Activated CD4-positive, alpha-beta memory T cell treated with anti-CD3 and anti-CD28 coated beads, Interleukin-2, amount 10 ng/mL, durations not matched to agents 7 days and 5 days (primary cell): Measurements from ENCODE around the gene ZDHHC19. TPM values are rescaled to one million over a fixed set of nuclear protein-coding genes. Genes with fewer than 3 reads are reported as not detected.
A peak's percentile ranks its signal among the peaks of the same experiment; 100 is the strongest.
"Not testable (repeated sequence)": the region's sequence is repeated elsewhere in the genome, so short reads cannot be mapped to it uniquely, and the experiment has no call there.

Experiments
- CTCF ChIA-PET: fragments of 350-600 bp; sonication (Branson Sonifier 250); formaldehyde crosslinking; loops from one replicate; lab custom pipeline; 2021; ENCODE audit warnings: antibody characterized with exemption, inconsistent platforms; lab: Charles Lee
- POLR2A ChIA-PET: fragments of 350-600 bp; sonication (Branson Sonifier 250); formaldehyde crosslinking; loops from one replicate; lab custom pipeline; 2021; ENCODE audit warnings: antibody characterized with exemption; lab: Charles Lee
- DNase-seq: peaks from one replicate; pipeline ENCODE4 v3.0.0-alpha.2; 2020
- H3K27ac Mint-ChIP-seq: one replicate; pipeline ENCODE4 v1.8.0; 2021; ENCODE audit warnings: mild to moderate bottlenecking, mixed read lengths
- H3K27me3 Mint-ChIP-seq: one replicate; pipeline ENCODE4 v1.8.0; 2021; ENCODE audit warnings: mixed read lengths
- H3K36me3 Mint-ChIP-seq: one replicate; pipeline ENCODE4 v1.8.0; 2021; ENCODE audit warnings: low read depth, mixed read lengths
- H3K4me1 Mint-ChIP-seq: one replicate; pipeline ENCODE4 v1.8.0; 2021; ENCODE audit warnings: mixed read lengths
- H3K4me3 Mint-ChIP-seq: one replicate; pipeline ENCODE4 v1.8.0; 2021; ENCODE audit warnings: mild to moderate bottlenecking, mixed read lengths
- H3K9me3 Mint-ChIP-seq: one replicate; pipeline ENCODE4 v1.8.0; 2021; ENCODE audit warnings: mixed read lengths
- total RNA-seq, 2 experiments: library from RNA; stranded (reverse); gene quantifications; one replicate each; pipeline ENCODE4 v1.2.3, GENCODE V29; 2021

ZDHHC19 gene
- total RNA-seq, 2 experiments from 2014 or later: 0.63 TPM; not detected in 1

GRCh38 chr3:196178993-196179379 lies 32.2 kb downstream of the ZDHHC19 start:
- Mint-ChIP-seq H3K27me3 (no peaks in the 10 kb centered on the region), H3K36me3 (peaks cover 4% of the 10 kb centered on the region), H3K4me3 (peak overlapping the region; percentile 38), H3K4me1 (peaks cover 61% of the 10 kb centered on the region), H3K27ac (peak overlapping the region; percentile 100), H3K9me3 (no peaks in the 10 kb centered on the region)
- ChIA-PET CTCF (interaction anchor here (1.0 to 2.6 kb wide), 10 partner anchors 14 to 106 kb away, joined by 3 to 12 read pairs (median 6); no protein-coding TSS in a partner anchor), POLR2A (interaction anchor here (0.9 to 11.2 kb wide), 12 partner anchors 8 to 350 kb away, joined by 3 to 237 read pairs (median 8); no protein-coding TSS in a partner anchor)
- no peak for DNase-seq

- peak overlapping the region; percentile 87 for H3K27ac Mint-ChIP-seq
These were observed 33.2 kb downstream of the ZDHHC19 start for GRCh38 chr3:196177967-196178366.

GRCh38 chr3:196177567-196177966 lies 33.6 kb downstream of the ZDHHC19 start:
- Mint-ChIP-seq H3K4me3 (no peak overlapping the region), H3K4me1 (peaks cover 47% of the 10 kb centered on the region), H3K36me3 (peaks cover 4% of the 10 kb centered on the region), H3K27ac (peak overlapping the region; percentile 87), H3K27me3 (no peaks in the 10 kb centered on the region), H3K9me3 (no peaks in the 10 kb centered on the region)
- POLR2A ChIA-PET: no interaction called here
- no peak for DNase-seq
- CTCF ChIA-PET: no interaction called here

More at GRCh38 chr3:196177967-196178366, 33.2 kb downstream of the ZDHHC19 start:
- Mint-ChIP-seq H3K4me1 (peaks cover 51% of the 10 kb centered on the region), H3K27me3 (no peaks in the 10 kb centered on the region), H3K4me3 (no peak overlapping the region), H3K9me3 (no peaks in the 10 kb centered on the region), H3K36me3 (peaks cover 4% of the 10 kb centered on the region)
- DNase-seq: no peak
- ChIA-PET POLR2A (interaction anchor here (6.2 to 11.2 kb wide), 2 partner anchors 15 to 103 kb away, joined by 71 to 237 read pairs; no protein-coding TSS in a partner anchor), CTCF (interaction anchor here (2.6 kb wide), 1 partner anchor 18 kb away, joined by 10 read pairs; no protein-coding TSS in a partner anchor)

- Mint-ChIP-seq H3K27me3 (no peaks in the 10 kb centered on the region), H3K4me1 (peaks cover 30% of the 10 kb centered on the region), H3K4me3 (no peak overlapping the region), H3K36me3 (peaks cover 4% of the 10 kb centered on the region), H3K27ac (no peak overlapping the region), H3K9me3 (no peaks in the 10 kb centered on the region)
- DNase-seq: no peak
- ChIA-PET POLR2A (no interaction called here), CTCF (no interaction called here)
These were observed 35.5 kb downstream of the ZDHHC19 start for GRCh38 chr3:196175722-196176121.

- Mint-ChIP-seq H3K4me3 (no peak overlapping the region), H3K4me1 (peaks cover 25% of the 10 kb centered on the region), H3K36me3 (peaks cover 4% of the 10 kb centered on the region), H3K9me3 (no peaks in the 10 kb centered on the region), H3K27ac (no peak overlapping the region), H3K27me3 (no peaks in the 10 kb centered on the region)
- CTCF ChIA-PET: interaction anchor here (0.5 to 0.6 kb wide), 2 partner anchors 9 to 102 kb away, joined by 3 to 4 read pairs; no protein-coding TSS in a partner anchor
- DNase-seq: no peak
- POLR2A ChIA-PET: no interaction called here
These were observed 36.0 kb downstream of the ZDHHC19 start for GRCh38 chr3:196175116-196175625.

GRCh38 chr3:196174652-196175051 lies 36.5 kb downstream of the ZDHHC19 start:
- no peak overlapping the region for H3K27ac Mint-ChIP-seq
- no peak for DNase-seq
- no peak overlapping the region for H3K4me3 Mint-ChIP-seq
- CTCF ChIA-PET: interaction anchor here (0.5 kb wide), 1 partner anchor 8 kb away, joined by 4 read pairs; no protein-coding TSS in a partner anchor
- POLR2A ChIA-PET: no interaction called here
- no peaks in the 10 kb centered on the region for H3K27me3 Mint-ChIP-seq
- peaks cover 20% of the 10 kb centered on the region for H3K4me1 Mint-ChIP-seq
- peaks cover 4% of the 10 kb centered on the region for H3K36me3 Mint-ChIP-seq
- H3K9me3 Mint-ChIP-seq: no peaks in the 10 kb centered on the region

GRCh38 chr3:196170296-196170695 lies 40.9 kb downstream of the ZDHHC19 start:
- H3K27me3 Mint-ChIP-seq, CTCF ChIA-PET, H3K4me1 Mint-ChIP-seq, H3K4me3 Mint-ChIP-seq, H3K27ac Mint-ChIP-seq, DNase-seq, H3K9me3 Mint-ChIP-seq, H3K36me3 Mint-ChIP-seq: not testable (repeated sequence)
- POLR2A ChIA-PET: interaction anchor here (0.6 to 1.4 kb wide), 2 partner anchors 9 to 318 kb away, joined by 3 to 8 read pairs; no protein-coding TSS in a partner anchor

- POLR2A ChIA-PET: interaction anchor here (1.4 kb wide), 1 partner anchor 10 kb away, joined by 8 read pairs; no protein-coding TSS in a partner anchor
- Mint-ChIP-seq H3K36me3 (no peaks in the 10 kb centered on the region), H3K4me3 (no peak overlapping the region), H3K27me3 (no peaks in the 10 kb centered on the region), H3K27ac (no peak overlapping the region), H3K4me1 (peaks cover 7% of the 10 kb centered on the region), H3K9me3 (no peaks in the 10 kb centered on the region)
- DNase-seq: no peak
- CTCF ChIA-PET: no interaction called here
These were observed 41.4 kb downstream of the ZDHHC19 start for GRCh38 chr3:196169836-196170240.

GRCh38 chr3:196168808-196169391 lies 42.3 kb downstream of the ZDHHC19 start:
- H3K4me3 Mint-ChIP-seq: no peak overlapping the region
- CTCF ChIA-PET: no interaction called here
- POLR2A ChIA-PET: no interaction called here
- H3K27me3 Mint-ChIP-seq: no peaks in the 10 kb centered on the region
- H3K4me1 Mint-ChIP-seq: peaks cover 5% of the 10 kb centered on the region
- DNase-seq: no peak
- H3K9me3 Mint-ChIP-seq: no peaks in the 10 kb centered on the region
- no peaks in the 10 kb centered on the region for H3K36me3 Mint-ChIP-seq
- H3K27ac Mint-ChIP-seq: no peak overlapping the region

- Mint-ChIP-seq H3K27me3 (no peaks in the 10 kb centered on the region), H3K4me1 (peaks cover 12% of the 10 kb centered on the region), H3K4me3 (no peak overlapping the region), H3K27ac (no peak overlapping the region), H3K36me3 (no peaks in the 10 kb centered on the region), H3K9me3 (no peaks in the 10 kb centered on the region)
- ChIA-PET CTCF (interaction anchor here (0.7 to 1.0 kb wide), 3 partner anchors 8 to 252 kb away, joined by 3 to 5 read pairs (median 4); no protein-coding TSS in a partner anchor), POLR2A (interaction anchor here (1.5 kb wide), 1 partner anchor 46 kb away, joined by 3 read pairs; no protein-coding TSS in a partner anchor)
- DNase-seq: no peak
These were observed 44.5 kb downstream of the ZDHHC19 start for GRCh38 chr3:196166741-196167140.

GRCh38 chr3:196165850-196166249 lies 45.4 kb downstream of the ZDHHC19 start:
- Mint-ChIP-seq H3K4me3 (no peak overlapping the region), H3K9me3 (no peaks in the 10 kb centered on the region), H3K27me3 (no peaks in the 10 kb centered on the region), H3K27ac (no peak overlapping the region), H3K4me1 (peaks cover 12% of the 10 kb centered on the region), H3K36me3 (no peaks in the 10 kb centered on the region)
- CTCF ChIA-PET: interaction anchor here (0.7 to 1.0 kb wide), 2 partner anchors 26 to 251 kb away, joined by 3 to 5 read pairs; no protein-coding TSS in a partner anchor
- no peak for DNase-seq
- POLR2A ChIA-PET: interaction anchor here (1.5 kb wide), 1 partner anchor 45 kb away, joined by 3 read pairs; no protein-coding TSS in a partner anchor

- POLR2A ChIA-PET, DNase-seq, H3K9me3 Mint-ChIP-seq, H3K36me3 Mint-ChIP-seq, H3K27me3 Mint-ChIP-seq, H3K27ac Mint-ChIP-seq, H3K4me3 Mint-ChIP-seq, CTCF ChIA-PET: not testable (repeated sequence)
- H3K4me1 Mint-ChIP-seq: peaks cover 20% of the 10 kb centered on the region
These were observed 46.1 kb downstream of the ZDHHC19 start for GRCh38 chr3:196165006-196165575.

- no peak for DNase-seq
- ChIA-PET POLR2A (no interaction called here), CTCF (no interaction called here)
- Mint-ChIP-seq H3K4me3 (no peak overlapping the region), H3K36me3 (no peaks in the 10 kb centered on the region), H3K27ac (no peak overlapping the region), H3K4me1 (peaks cover 24% of the 10 kb centered on the region), H3K27me3 (no peaks in the 10 kb centered on the region), H3K9me3 (no peaks in the 10 kb centered on the region)
These were observed 46.6 kb downstream of the ZDHHC19 start for GRCh38 chr3:196164576-196164975.
